ENCODE results near the gene B9D1. TPM values are rescaled to one million over a fixed set of nuclear protein-coding genes. Genes with fewer than 3 reads are reported as not detected.

Gene B9D1
- polyA plus RNA-seq, 3 donors: 1.0 TPM; not detected in 2

GRCh38 chr17:19299866-19300265 is 62.7 kb downstream of the B9D1 start:
- peaks cover 0 to 6% of the 10 kb centered on the region in 2 donors for H3K9me3 ChIP-seq (replicated peaks in 1 of 2; ENCODE audit: control insufficient read depth in 1 of 2, insufficient read depth in 1 of 2, low read length in 2 of 2)
- H3K36me3 ChIP-seq (replicated peaks in 1 of 2; ENCODE audit: control insufficient read depth in 1 of 2, insufficient read depth in 2 of 2, low read length in 2 of 2): no peaks in the 10 kb centered on the region
- H3K79me2 ChIP-seq (ENCODE audit: insufficient read depth, low read length): no peaks in the 10 kb centered on the region
- no peak for TF ChIP-seq CTCF (IDR thresholded peaks at IDR 0.05)
- H3K27me3 Mint-ChIP-seq (ENCODE audit: low read depth in 3 of 3): peaks cover 72 to 88% (median 77%) of the 10 kb centered on the region in 3 donors
- peaks cover 0 to 6% (median 2%) of the 10 kb centered on the region in 7 donors for H3K9me3 Mint-ChIP-seq
- H3K4me2 ChIP-seq (replicated peaks; ENCODE audit: extremely low read depth, low read length, poor library complexity, severe bottlenecking): no peak overlapping the region
- peaks cover 0 to 7% of the 10 kb centered on the region in 2 donors for H3K36me3 Mint-ChIP-seq
- DNase-seq: no peak
- intact Hi-C loops (cut with micrococcal nuclease): loop anchor here in 1 of 2 donors (5.0 kb wide), 1 partner anchor 37 kb away; no protein-coding TSS in a partner anchor
- H3K4me3 Mint-ChIP-seq: peak overlapping the region in 1 of 2 donors; percentile 79
- peaks cover 33% of the 10 kb centered on the region for H3K4me1 Mint-ChIP-seq
- WGBS (ENCODE audit: insufficient coverage): 98% methylated on average over 6 of the region's 7 CpGs
- peaks cover 25 to 32% of the 10 kb centered on the region in 2 donors for H3K4me1 ChIP-seq (ENCODE audit: control insufficient read depth in 1 of 2, insufficient read depth in 2 of 2, low read length in 2 of 2)
- H3K4me3 ChIP-seq (replicated peaks in 1 of 3; ENCODE audit: low read depth in 2 of 3, low read length in 3 of 3): no peak overlapping the region
- H3K27ac Mint-ChIP-seq: no peak overlapping the region
- peaks cover 28 to 61% of the 10 kb centered on the region in 2 donors for H3K27me3 ChIP-seq (ENCODE audit: control insufficient read depth in 2 of 2, insufficient read depth in 2 of 2, low read length in 2 of 2)
- H2AFZ ChIP-seq (ENCODE audit: insufficient read depth, low read depth, low read length, poor library complexity, severe bottlenecking): no peak overlapping the region
- no peak overlapping the region for H3K9ac ChIP-seq (ENCODE audit: insufficient read depth, low read length, poor library complexity, severe bottlenecking)
- no peak overlapping the region for H3K27ac ChIP-seq (ENCODE audit: low read depth in 1 of 2, low read length in 2 of 2)
- peaks cover 7% of the 10 kb centered on the region for H4K20me1 ChIP-seq (ENCODE audit: insufficient read depth, low read length)

DNA sequence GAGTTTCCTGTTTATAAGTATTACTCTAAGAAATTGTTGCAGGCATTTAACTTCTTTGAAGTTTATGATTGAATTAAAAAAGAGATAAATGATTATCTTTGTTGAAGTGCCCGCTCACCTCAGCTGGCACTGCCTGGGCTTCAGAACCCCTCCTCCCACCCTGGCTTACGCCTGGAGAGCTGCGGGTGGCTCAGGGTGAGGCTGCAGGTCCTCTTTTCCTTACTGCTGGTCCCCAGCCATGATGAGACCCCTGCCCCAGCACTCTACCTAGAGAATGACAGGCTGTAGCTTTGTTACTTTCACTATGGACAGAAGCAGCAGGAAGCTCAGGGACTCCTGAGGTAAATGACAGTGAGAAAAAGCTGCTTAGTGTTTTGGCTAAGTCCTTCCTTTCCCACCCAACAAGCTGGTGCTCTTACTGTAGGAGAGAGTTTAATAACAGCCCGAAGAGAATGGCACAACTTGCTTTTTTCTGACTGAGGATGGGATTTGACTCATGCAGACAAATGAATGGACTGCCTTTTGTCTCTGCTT is 63.2 kb downstream of the B9D1 start:
- no CpG with 5 or more reads among the region's 4 CpGs for WGBS (ENCODE audit: insufficient coverage)
- Mint-ChIP-seq H3K27ac (no peak overlapping the region), H3K36me3 (peaks cover 0 to 7% of the 10 kb centered on the region in 2 donors), H3K9me3 (peaks cover 0 to 5% (median 2%) of the 10 kb centered on the region in 7 donors), H3K4me1 (peaks cover 30% of the 10 kb centered on the region), H3K27me3 (ENCODE audit: low read depth in 3 of 3) (peaks cover 75 to 86% (median 81%) of the 10 kb centered on the region in 3 donors), H3K4me3 (peak overlapping the region in 1 of 2 donors; percentile 79)
- Histone ChIP-seq H2AFZ (ENCODE audit: insufficient read depth, low read depth, low read length, poor library complexity, severe bottlenecking) (no peak overlapping the region), H3K79me2 (ENCODE audit: insufficient read depth, low read length) (no peaks in the 10 kb centered on the region), H3K9ac (ENCODE audit: insufficient read depth, low read length, poor library complexity, severe bottlenecking) (no peak overlapping the region), H3K4me2 (replicated peaks; ENCODE audit: extremely low read depth, low read length, poor library complexity, severe bottlenecking) (no peak overlapping the region), H3K9me3 (replicated peaks in 1 of 2; ENCODE audit: control insufficient read depth in 1 of 2, insufficient read depth in 1 of 2, low read length in 2 of 2) (peaks cover 0 to 6% of the 10 kb centered on the region in 2 donors), H4K20me1 (ENCODE audit: insufficient read depth, low read length) (peaks cover 1% of the 10 kb centered on the region), H3K36me3 (replicated peaks in 1 of 2; ENCODE audit: control insufficient read depth in 1 of 2, insufficient read depth in 2 of 2, low read length in 2 of 2) (no peaks in the 10 kb centered on the region), H3K4me3 (replicated peaks in 1 of 3; ENCODE audit: low read depth in 2 of 3, low read length in 3 of 3) (no peak overlapping the region), H3K4me1 (ENCODE audit: control insufficient read depth in 1 of 2, insufficient read depth in 2 of 2, low read length in 2 of 2) (peaks cover 19 to 26% of the 10 kb centered on the region in 2 donors), H3K27ac (ENCODE audit: low read depth in 1 of 2, low read length in 2 of 2) (no peak overlapping the region), H3K27me3 (ENCODE audit: control insufficient read depth in 2 of 2, insufficient read depth in 2 of 2, low read length in 2 of 2) (peaks cover 28 to 65% of the 10 kb centered on the region in 2 donors)
- no peak for DNase-seq
- no peak for TF ChIP-seq CTCF (IDR thresholded peaks at IDR 0.05)
- intact Hi-C loops (cut with micrococcal nuclease): loop anchor here in 1 of 2 donors (5.0 kb wide), 1 partner anchor 38 kb away; no protein-coding TSS in a partner anchor
